ENCODE measurements around the gene LRRK1. TPM values are rescaled to one million over a fixed set of nuclear protein-coding genes. Genes with fewer than 3 reads are reported as not detected.

LRRK1 gene
- polyA plus RNA-seq (2013): 12.4 TPM

- peak; percentile 52 to 86 (median 72) for DNase-seq
- CTCF ChIA-PET: interaction anchor here (0.8 to 11.9 kb wide), 19 partner anchors 12 to 294 kb away, joined by 3 to 250 read pairs (median 6); no protein-coding TSS in a partner anchor
- POLR2A ChIA-PET: no interaction called here
- under 1% methylated on average over 69 of the region's 87 CpGs for WGBS (ENCODE audit: insufficient coverage)
- Histone ChIP-seq H3K27ac (ENCODE audit: insufficient read depth in 1 of 2, low read depth in 1 of 2, low read length in 2 of 2, poor library complexity in 1 of 2, severe bottlenecking in 2 of 2) (no peak within 1 kb of the TSS), H3K9me3 (ENCODE audit: control extremely low read depth in 1 of 5, control insufficient read depth in 4 of 5, insufficient read depth in 2 of 5, low read depth in 1 of 5, low read length in 4 of 5) (no peaks in the 10 kb centered on the region), H3K27me3 (replicated peaks in 2 of 5; ENCODE audit: control insufficient read depth in 4 of 5, insufficient read depth in 5 of 5, low read length in 4 of 5) (no peaks in the 10 kb centered on the region), H3K36me3 (ENCODE audit: control insufficient read depth in 4 of 4, insufficient read depth in 4 of 4, low read length in 3 of 4) (peaks cover 0 to 14% (median 3%) of the 10 kb centered on the region in 4 experiments), H3K4me1 (ENCODE audit: control extremely low read depth in 1 of 4, control insufficient read depth in 4 of 4, insufficient read depth in 4 of 4, low read length in 3 of 4) (peaks cover 19 to 50% (median 34%) of the 10 kb centered on the region in 4 experiments), H3K4me3 (ENCODE audit: control insufficient read depth in 1 of 7, extremely low read depth in 1 of 7, insufficient read depth in 4 of 7, low read depth in 2 of 7, low read length in 6 of 7) (peak within 1 kb of the TSS; percentile 66 to 91 (median 76))
Measured at GRCh38 chr15:100918690-100919480, at the start of gene LRRK1. TSS of gene LRRK1 (plus strand) at chr15:100919357. CDS start at chr15:100924633, 5,276 bp downstream.

GRCh38 chr15:100873029-100873677 is 46.0 kb upstream of the LRRK1 start:
- Histone ChIP-seq H3K4me1 (ENCODE audit: control extremely low read depth in 1 of 4, control insufficient read depth in 4 of 4, insufficient read depth in 4 of 4, low read length in 3 of 4) (no peaks in the 10 kb centered on the region), H3K27me3 (replicated peaks in 2 of 5; ENCODE audit: control insufficient read depth in 4 of 5, insufficient read depth in 5 of 5, low read length in 4 of 5) (peaks cover 3 to 34% (median 16%) of the 10 kb centered on the region in 5 experiments), H3K9me3 (ENCODE audit: control extremely low read depth in 1 of 5, control insufficient read depth in 4 of 5, insufficient read depth in 2 of 5, low read depth in 1 of 5, low read length in 4 of 5) (peaks cover 0 to 11% (median 7%) of the 10 kb centered on the region in 5 experiments), H3K36me3 (ENCODE audit: control insufficient read depth in 4 of 4, insufficient read depth in 4 of 4, low read length in 3 of 4) (no peaks in the 10 kb centered on the region), H3K27ac (ENCODE audit: insufficient read depth in 1 of 2, low read depth in 1 of 2, low read length in 2 of 2, poor library complexity in 1 of 2, severe bottlenecking in 2 of 2) (no peak overlapping the region), H3K4me3 (ENCODE audit: control insufficient read depth in 1 of 7, extremely low read depth in 1 of 7, insufficient read depth in 4 of 7, low read depth in 2 of 7, low read length in 6 of 7) (no peak overlapping the region)
- ChIA-PET POLR2A (no interaction called here), CTCF (interaction anchor here (0.9 to 2.0 kb wide), 11 partner anchors 9 to 254 kb away, joined by 3 to 7 read pairs (median 3); no protein-coding TSS in a partner anchor)
- 36% methylated on average over 1 of the region's 2 CpGs for WGBS (ENCODE audit: insufficient coverage)
- DNase-seq: peak; percentile 73 to 83 (median 81)

GRCh38 chr15:100875495-100875894 is 43.7 kb upstream of the LRRK1 start:
- Histone ChIP-seq H3K36me3 (ENCODE audit: control insufficient read depth in 4 of 4, insufficient read depth in 4 of 4, low read length in 3 of 4) (no peaks in the 10 kb centered on the region), H3K9me3 (ENCODE audit: control extremely low read depth in 1 of 5, control insufficient read depth in 4 of 5, insufficient read depth in 2 of 5, low read depth in 1 of 5, low read length in 4 of 5) (peaks cover 0 to 1% (median 0%) of the 10 kb centered on the region in 5 experiments), H3K27ac (ENCODE audit: insufficient read depth in 1 of 2, low read depth in 1 of 2, low read length in 2 of 2, poor library complexity in 1 of 2, severe bottlenecking in 2 of 2) (no peak overlapping the region), H3K4me3 (ENCODE audit: control insufficient read depth in 1 of 7, extremely low read depth in 1 of 7, insufficient read depth in 4 of 7, low read depth in 2 of 7, low read length in 6 of 7) (no peak overlapping the region), H3K27me3 (replicated peaks in 2 of 5; ENCODE audit: control insufficient read depth in 4 of 5, insufficient read depth in 5 of 5, low read length in 4 of 5) (peaks cover 3 to 56% (median 27%) of the 10 kb centered on the region in 5 experiments), H3K4me1 (ENCODE audit: control extremely low read depth in 1 of 4, control insufficient read depth in 4 of 4, insufficient read depth in 4 of 4, low read length in 3 of 4) (peaks cover 0 to 16% (median 10%) of the 10 kb centered on the region in 4 experiments)
- 100% methylated on average over 1 of the region's 2 CpGs for WGBS (ENCODE audit: insufficient coverage)
- CTCF ChIA-PET: interaction anchor here (0.6 to 1.9 kb wide), 7 partner anchors 9 to 248 kb away, joined by 3 to 7 read pairs (median 3); no protein-coding TSS in a partner anchor
- POLR2A ChIA-PET: no interaction called here
- no peak for DNase-seq

GRCh38 chr15:100875976-100876375 is 43.2 kb upstream of the LRRK1 start:
- CTCF ChIA-PET: interaction anchor here (1.4 to 1.9 kb wide), 4 partner anchors 14 to 249 kb away, joined by 3 to 7 read pairs (median 4); no protein-coding TSS in a partner anchor
- 97% methylated on average over 6 of the region's 7 CpGs for WGBS (ENCODE audit: insufficient coverage)
- H3K36me3 ChIP-seq (ENCODE audit: control insufficient read depth in 4 of 4, insufficient read depth in 4 of 4, low read length in 3 of 4): no peaks in the 10 kb centered on the region
- peaks cover 0 to 19% (median 11%) of the 10 kb centered on the region in 4 experiments for H3K4me1 ChIP-seq (ENCODE audit: control extremely low read depth in 1 of 4, control insufficient read depth in 4 of 4, insufficient read depth in 4 of 4, low read length in 3 of 4)
- peaks cover 0 to 1% (median 0%) of the 10 kb centered on the region in 5 experiments for H3K9me3 ChIP-seq (ENCODE audit: control extremely low read depth in 1 of 5, control insufficient read depth in 4 of 5, insufficient read depth in 2 of 5, low read depth in 1 of 5, low read length in 4 of 5)
- H3K27ac ChIP-seq (ENCODE audit: insufficient read depth in 1 of 2, low read depth in 1 of 2, low read length in 2 of 2, poor library complexity in 1 of 2, severe bottlenecking in 2 of 2): no peak overlapping the region
- POLR2A ChIA-PET: no interaction called here
- no peak overlapping the region for H3K4me3 ChIP-seq (ENCODE audit: control insufficient read depth in 1 of 7, extremely low read depth in 1 of 7, insufficient read depth in 4 of 7, low read depth in 2 of 7, low read length in 6 of 7)
- no peak for DNase-seq
- H3K27me3 ChIP-seq (replicated peaks in 2 of 5; ENCODE audit: control insufficient read depth in 4 of 5, insufficient read depth in 5 of 5, low read length in 4 of 5): peaks cover 5 to 61% (median 31%) of the 10 kb centered on the region in 5 experiments

GRCh38 chr15:100877551-100877950 is 41.6 kb upstream of the LRRK1 start:
- WGBS (ENCODE audit: insufficient coverage): 98% methylated on average over 10 of the region's 10 CpGs
- ChIA-PET CTCF (interaction anchor here (1.4 to 2.0 kb wide), 2 partner anchors 9 to 41 kb away, joined by 3 to 5 read pairs; no protein-coding TSS in a partner anchor), POLR2A (no interaction called here)
- H3K9me3 ChIP-seq (ENCODE audit: control extremely low read depth in 1 of 5, control insufficient read depth in 4 of 5, insufficient read depth in 2 of 5, low read depth in 1 of 5, low read length in 4 of 5): peaks cover 0 to 1% (median 0%) of the 10 kb centered on the region in 5 experiments
- peaks cover 15 to 77% (median 35%) of the 10 kb centered on the region in 5 experiments for H3K27me3 ChIP-seq (replicated peaks in 2 of 5; ENCODE audit: control insufficient read depth in 4 of 5, insufficient read depth in 5 of 5, low read length in 4 of 5)
- H3K4me1 ChIP-seq (ENCODE audit: control extremely low read depth in 1 of 4, control insufficient read depth in 4 of 4, insufficient read depth in 4 of 4, low read length in 3 of 4): peaks cover 0 to 19% (median 11%) of the 10 kb centered on the region in 4 experiments
- DNase-seq: no peak
- no peaks in the 10 kb centered on the region for H3K36me3 ChIP-seq (ENCODE audit: control insufficient read depth in 4 of 4, insufficient read depth in 4 of 4, low read length in 3 of 4)
- H3K27ac ChIP-seq (ENCODE audit: insufficient read depth in 1 of 2, low read depth in 1 of 2, low read length in 2 of 2, poor library complexity in 1 of 2, severe bottlenecking in 2 of 2): no peak overlapping the region
- no peak overlapping the region for H3K4me3 ChIP-seq (ENCODE audit: control insufficient read depth in 1 of 7, extremely low read depth in 1 of 7, insufficient read depth in 4 of 7, low read depth in 2 of 7, low read length in 6 of 7)

GRCh38 chr15:100878130-100878529 is 41.0 kb upstream of the LRRK1 start:
- peaks cover 15 to 83% (median 37%) of the 10 kb centered on the region in 5 experiments for H3K27me3 ChIP-seq (replicated peaks in 2 of 5; ENCODE audit: control insufficient read depth in 4 of 5, insufficient read depth in 5 of 5, low read length in 4 of 5)

More at GRCh38 chr15:100878130-100878529, 41.0 kb upstream of the LRRK1 start:
- Histone ChIP-seq H3K27ac (ENCODE audit: insufficient read depth in 1 of 2, low read depth in 1 of 2, low read length in 2 of 2, poor library complexity in 1 of 2, severe bottlenecking in 2 of 2) (no peak overlapping the region), H3K36me3 (ENCODE audit: control insufficient read depth in 4 of 4, insufficient read depth in 4 of 4, low read length in 3 of 4) (no peaks in the 10 kb centered on the region), H3K4me3 (ENCODE audit: control insufficient read depth in 1 of 7, extremely low read depth in 1 of 7, insufficient read depth in 4 of 7, low read depth in 2 of 7, low read length in 6 of 7) (no peak overlapping the region), H3K9me3 (ENCODE audit: control extremely low read depth in 1 of 5, control insufficient read depth in 4 of 5, insufficient read depth in 2 of 5, low read depth in 1 of 5, low read length in 4 of 5) (peaks cover 0 to 1% (median 0%) of the 10 kb centered on the region in 5 experiments), H3K4me1 (ENCODE audit: control extremely low read depth in 1 of 4, control insufficient read depth in 4 of 4, insufficient read depth in 4 of 4, low read length in 3 of 4) (peaks cover 0 to 19% (median 11%) of the 10 kb centered on the region in 4 experiments)
- 83% methylated on average over 8 of the region's 11 CpGs for WGBS (ENCODE audit: insufficient coverage)
- POLR2A ChIA-PET: no interaction called here
- CTCF ChIA-PET: interaction anchor here (1.4 to 2.0 kb wide), 2 partner anchors 9 to 40 kb away, joined by 3 to 5 read pairs; no protein-coding TSS in a partner anchor
- no peak for DNase-seq
